ENCODE measurements around the gene PRRG1.
"Not testable (repeated sequence)": the region's sequence is repeated elsewhere in the genome, so short reads cannot be mapped to it uniquely, and the experiment has no call there.

The PRRG1 gene

DNA sequence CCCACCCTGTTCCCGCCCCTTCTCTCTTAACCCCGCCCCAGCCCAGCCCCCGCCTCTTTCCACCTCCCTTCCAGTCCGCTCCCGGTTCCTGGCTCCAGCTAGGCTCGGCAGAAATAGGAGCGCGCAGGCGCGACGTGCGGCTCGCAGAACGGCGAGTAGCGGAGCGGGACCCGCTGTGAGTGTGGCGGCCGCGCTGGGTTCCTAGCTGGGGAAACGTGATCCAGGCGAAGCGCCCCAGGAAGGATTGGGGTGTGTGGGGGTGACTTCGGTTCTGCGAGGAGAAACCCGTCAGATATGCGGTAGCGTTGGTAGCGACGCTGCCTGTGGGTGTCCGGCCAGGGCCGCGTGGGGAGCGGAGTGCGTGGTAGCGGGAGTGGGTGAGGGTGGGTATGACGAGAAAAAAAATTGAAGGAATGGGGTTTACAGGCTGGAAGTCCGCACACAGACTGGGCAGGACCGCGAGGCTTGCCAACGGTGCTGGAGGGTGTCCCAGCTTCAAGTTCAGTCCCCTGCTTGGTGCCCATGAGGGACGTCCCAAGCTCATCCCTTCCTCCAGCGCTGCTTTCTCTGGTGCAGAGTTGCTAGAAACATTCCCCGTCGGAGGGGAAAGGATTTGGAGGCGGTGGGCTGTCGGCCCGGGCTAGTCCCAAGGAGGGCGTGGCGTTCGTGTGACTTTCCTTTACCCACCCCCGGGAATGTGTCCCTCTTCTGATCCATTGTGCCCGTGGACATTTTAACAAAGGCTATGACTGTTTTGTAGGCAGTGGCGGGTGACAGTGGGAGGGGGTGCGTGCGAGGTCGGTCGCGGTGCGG, at the start of gene PRRG1:
Gene PRRG1 (plus strand): TSS at position 144 of the 813 bp plus-strand sequence. CDS start 56,886 bp downstream, outside the sequence.
- DNase-seq: no peak

- no peak for DNase-seq
Observed at GRCh38 chrX:37302569-37302968, 46.6 kb upstream of the PRRG1 start.

DNA sequence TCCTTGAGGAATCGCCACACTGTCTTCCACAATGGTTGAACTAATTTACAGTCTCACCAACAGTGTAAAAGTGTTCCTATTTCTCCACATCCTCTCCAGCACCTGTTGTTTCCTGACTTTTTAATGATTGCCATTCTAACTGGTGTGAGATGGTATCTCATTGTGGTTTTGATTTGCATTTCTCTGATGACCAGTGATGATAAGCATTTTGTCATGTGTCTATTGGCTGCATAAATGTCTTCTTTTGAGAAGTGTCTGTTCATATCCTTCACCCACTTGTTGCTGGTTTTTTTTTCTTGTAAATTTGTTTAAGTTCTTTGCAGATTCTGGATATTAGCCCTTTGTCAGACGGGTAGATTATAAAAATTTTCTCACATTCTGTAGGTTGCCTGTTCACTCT, 43.9 kb upstream of the PRRG1 start:
- not testable (repeated sequence) for DNase-seq

- DNase-seq: no peak
Observed at GRCh38 chrX:37314531-37314930, 34.6 kb upstream of the PRRG1 start.

DNA sequence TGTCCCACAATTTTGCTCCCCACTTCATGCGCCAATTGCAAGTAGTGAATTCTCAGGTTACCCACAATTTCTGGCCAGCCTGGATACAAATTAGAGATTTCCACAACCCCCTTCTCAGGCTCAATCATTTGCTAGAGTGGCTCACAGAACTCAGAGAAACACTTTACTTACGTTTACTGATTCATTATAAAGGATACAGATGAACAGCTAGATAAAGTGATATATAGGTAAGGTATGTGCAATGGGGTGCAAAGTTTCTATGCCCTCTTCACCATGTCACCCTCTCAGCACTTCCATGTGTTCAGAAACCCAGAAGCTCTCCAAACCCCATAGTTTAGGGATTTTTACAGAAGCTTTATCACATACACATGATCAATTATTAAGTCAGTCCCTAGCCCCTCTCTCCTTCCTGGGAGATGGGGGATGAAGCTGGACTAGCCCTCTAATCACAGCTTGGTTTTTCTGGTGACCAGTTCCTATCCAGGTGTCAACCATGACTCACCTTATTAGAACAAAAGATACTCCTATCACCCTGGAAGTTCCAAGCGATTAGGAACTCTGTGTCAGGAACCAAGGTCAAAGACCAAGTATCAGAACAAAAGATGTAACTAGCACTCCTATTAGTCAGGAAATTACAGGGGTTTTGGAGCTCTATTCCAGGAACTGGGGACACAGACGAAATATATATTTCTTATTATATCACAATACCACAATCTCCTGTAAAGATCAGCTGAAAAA, 33.5 kb upstream of the PRRG1 start:
- DNase-seq: no peak

DNA sequence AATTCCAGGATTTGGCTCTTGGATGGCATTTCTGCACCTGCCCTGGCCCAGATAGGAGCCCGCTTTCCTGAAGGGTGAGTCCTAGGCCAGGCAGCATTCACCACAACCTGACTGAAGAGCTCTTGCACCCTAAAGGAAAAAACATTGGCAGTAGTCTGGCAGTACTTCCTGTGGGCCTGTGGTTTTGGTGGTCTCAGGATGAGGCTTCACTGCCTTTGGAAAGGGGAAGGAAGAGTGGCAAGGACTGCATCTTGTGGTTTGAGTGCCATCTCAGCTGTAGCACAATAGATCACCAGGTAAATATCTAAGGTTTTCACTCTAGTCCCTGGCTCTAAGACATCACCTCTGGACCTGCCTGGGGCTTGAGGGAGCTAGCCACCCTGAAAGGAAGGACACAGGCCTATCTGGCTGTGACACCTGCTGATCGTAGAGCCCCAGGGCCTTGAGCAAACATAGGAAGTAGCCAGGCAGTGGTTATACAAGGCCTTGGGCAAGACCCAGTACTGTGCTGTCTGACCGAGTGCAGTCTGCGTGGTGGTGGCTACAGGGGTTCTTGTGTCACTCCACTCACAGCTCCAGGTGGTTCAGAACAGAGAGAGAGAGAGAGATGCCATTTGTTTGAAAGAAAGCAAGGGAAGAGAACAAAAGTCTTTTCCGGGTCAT, 28.5 kb upstream of the PRRG1 start:
- DNase-seq: no peak

GRCh38 chrX:37330642-37331041, 18.5 kb upstream of the PRRG1 start:
- no peak for DNase-seq

DNA sequence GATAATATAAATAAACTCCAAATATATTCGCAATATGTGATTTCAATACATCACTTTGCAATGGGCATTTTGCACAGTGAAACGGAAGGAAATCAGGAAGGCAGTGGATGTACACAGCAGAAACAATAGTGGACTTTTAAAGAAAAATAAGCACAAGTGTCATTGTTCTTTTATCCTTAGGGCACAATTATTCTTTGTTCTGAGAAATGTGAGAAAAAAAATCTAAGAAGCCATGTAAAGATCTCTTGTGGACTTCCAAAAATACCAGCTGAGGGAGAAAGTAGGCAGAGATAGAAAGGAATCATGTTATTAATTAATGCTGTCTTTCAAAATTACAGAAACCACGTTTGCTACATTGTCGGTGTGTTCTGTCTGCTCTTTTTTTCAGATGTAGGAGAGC, 17.6 kb upstream of the PRRG1 start:
- DNase-seq: no peak

DNA sequence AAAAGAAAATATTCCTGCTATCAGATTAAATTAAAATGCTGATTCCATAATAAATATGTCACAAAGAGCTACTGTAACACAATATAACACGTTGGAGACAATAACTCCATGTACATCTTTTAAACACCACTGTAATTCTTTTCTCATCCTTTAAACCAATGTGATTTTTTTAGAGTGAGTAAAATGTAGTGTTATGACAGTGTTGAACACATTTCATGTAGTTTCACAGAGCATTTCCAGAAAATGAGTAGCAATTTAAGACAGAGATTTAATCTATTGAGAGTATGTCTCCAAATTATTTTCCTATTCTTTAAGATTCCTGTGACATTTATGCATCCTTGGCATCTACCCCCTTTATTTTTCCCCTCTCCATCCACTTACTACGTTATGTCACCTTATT, 17.1 kb upstream of the PRRG1 start:
- DNase-seq: no peak

DNA sequence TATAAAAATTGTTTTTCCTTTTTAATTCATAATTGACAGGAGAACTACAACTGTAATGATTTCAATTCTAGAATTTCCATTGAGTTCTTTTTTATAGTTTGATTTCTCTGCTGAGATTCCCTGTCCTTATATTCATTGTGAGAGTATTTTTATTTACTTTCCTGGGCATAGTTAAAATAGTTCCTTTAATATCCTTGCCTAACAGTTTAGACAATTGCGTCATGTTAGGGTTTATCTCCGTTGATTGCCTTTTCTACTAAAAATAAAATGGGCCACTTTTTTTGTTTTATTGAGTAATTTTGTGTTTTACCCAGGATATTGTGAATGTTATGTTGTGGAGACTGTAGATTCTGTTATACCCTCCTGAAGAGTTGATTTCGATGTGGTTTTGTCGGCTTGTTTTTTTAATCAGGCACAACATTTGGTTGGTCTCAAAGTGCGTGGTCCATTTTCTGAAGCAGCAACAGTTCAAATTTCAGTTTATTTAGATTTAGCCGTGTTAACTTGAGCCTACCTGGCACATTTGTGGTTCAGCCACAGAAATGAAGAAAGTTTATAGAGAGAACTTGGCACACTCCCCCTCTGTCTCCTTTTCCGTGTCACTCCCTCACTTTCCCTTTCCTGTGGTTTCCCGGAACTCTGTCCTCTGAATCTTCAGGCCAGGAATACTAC, 16.0 kb upstream of the PRRG1 start:
- no peak for DNase-seq

GRCh38 chrX:37347420-37347819, 1.7 kb upstream of the PRRG1 start:
- DNase-seq: no peak

GRCh38 chrX:37348231-37348970, 763 bp upstream of the PRRG1 start:
- DNase-seq: no peak

GRCh38 chrX:37348971-37349220, 268 bp upstream of the PRRG1 start:
- no peak for DNase-seq

DNA sequence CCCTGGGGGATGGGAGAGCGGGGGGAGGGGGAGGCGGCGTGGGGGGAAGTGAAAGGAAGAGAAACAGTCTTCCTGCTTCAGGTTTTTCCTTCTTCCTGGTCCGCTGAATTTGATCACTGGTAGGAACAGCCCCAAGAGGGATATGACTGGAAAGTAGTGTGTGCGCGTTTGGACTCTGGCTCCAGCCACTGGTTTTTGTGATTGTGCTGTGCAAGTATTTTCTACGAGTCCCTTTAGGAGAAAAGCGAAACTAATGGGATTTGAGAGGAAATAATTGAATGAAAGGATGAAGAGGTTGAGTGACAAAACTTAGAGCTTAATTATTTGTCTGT, 836 bp downstream of the PRRG1 start:
- DNase-seq: no peak

DNA sequence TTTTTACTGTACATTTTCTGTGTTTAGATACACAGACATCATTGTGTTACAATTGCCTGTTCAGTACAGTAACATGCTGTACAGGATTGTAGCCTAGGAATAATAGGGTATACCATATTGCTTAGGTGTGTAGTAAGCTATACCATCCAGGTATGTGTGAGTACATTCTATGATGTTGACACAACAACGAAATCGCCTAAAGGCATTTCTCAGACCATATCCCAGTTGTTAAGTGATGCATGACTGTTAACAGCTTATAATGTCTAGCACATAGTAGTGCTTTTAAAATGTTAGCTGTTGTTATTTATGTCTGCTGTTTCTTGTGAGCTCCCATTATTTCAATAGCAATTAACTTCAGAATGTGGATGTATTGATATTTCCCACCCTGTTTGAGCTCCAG, 4.5 kb downstream of the PRRG1 start:
- DNase-seq: no peak

- DNase-seq: no peak
Observed at GRCh38 chrX:37357436-37357835, 8.3 kb downstream of the PRRG1 start.

- no peak for DNase-seq
Observed at GRCh38 chrX:37361596-37361995, 12.4 kb downstream of the PRRG1 start.

- DNase-seq: no peak
Observed at GRCh38 chrX:37364666-37365065, 15.5 kb downstream of the PRRG1 start.

DNA sequence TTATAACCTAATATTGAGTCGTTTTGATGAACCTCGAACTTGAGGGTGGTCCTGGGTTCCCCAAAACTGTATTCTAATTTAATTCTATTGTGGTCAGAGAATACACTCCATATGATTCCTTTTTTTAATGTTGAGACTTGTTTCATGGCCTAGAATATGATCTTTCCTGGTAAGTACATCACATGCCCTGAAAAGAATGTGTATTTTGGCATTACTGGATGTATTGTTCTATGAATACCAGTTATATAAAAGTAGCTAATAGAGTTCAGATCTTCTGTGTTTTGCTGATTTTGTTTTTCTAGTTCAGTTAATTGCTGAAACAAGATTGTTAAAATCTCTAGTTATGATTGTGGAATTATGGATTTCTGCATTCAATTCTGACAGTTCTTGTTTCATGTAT, 18.8 kb downstream of the PRRG1 start:
- DNase-seq: no peak

DNA sequence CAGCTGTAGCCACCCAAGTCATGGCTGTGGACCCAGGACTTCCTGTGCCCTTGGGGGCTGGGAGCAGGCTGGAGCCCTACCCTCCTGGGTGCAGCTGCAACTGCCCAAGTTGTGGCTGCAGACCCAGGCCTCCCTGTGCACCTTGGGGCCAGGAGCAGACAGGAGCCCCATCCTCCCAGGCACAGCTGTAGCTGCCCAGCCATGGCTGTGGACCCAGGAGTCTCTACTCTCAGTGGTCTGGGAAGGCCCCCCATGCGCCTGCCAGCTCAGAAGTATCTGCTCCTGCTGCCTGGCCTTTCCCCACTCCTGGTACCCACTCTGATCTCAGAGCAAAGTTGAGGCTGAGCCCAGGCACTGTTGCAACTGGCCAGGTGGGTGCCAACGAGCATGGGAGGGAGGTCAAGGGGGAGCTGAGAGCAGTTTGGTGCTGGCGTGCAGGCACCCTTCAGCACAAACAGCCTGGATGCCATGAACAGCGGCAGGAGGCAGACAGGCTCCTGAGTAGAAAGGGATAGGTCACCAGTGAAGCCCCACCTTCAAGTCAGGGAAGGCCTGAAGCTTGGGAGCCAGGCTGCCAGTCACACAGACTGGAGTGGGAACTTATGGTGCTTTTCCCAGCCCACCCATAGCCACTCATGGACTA, 21.5 kb downstream of the PRRG1 start:
- no peak for DNase-seq

DNA sequence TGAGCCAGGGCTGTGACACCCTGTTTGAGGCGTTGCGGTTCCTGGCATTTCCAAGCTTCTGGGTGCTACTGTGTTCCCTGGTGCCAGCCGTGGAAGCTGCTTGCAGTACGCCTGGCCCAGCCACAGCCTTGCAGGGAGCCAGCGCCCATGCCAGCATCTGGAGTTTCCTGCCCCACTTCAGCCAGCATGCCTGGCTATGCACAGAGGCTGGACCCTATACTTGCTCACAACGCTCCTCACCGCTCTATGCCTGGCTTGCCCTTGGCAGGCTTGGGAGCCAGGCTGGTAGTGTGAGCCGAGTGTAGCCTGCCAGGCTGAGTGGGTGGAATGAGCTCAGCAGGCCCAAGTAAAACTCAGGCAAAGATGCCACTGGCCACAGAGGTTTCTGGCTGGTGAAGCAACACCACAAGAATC, 22.4 kb downstream of the PRRG1 start:
- DNase-seq: no peak

GRCh38 chrX:37378404-37378803, 29.2 kb downstream of the PRRG1 start:
- DNase-seq: no peak

- no peak for DNase-seq
Observed at GRCh38 chrX:37378830-37379229, 29.7 kb downstream of the PRRG1 start.
